Neural progenitor cell (in vitro differentiated cells): ENCODE measurements around the gene CRACR2A. TPM values are rescaled to one million over a fixed set of nuclear protein-coding genes. Genes with fewer than 3 reads are reported as not detected.

Experiments used
- DNase-seq: peaks from one replicate; pipeline ENCODE4 v3.0.0-alpha.2; 2016; ENCODE audit warnings: low spot score
- H2AFZ ChIP-seq: fragments of 200-600 bp; sonication (generic); replicated peaks from 2 replicates; pipeline ENCODE4 v1.6.1; 2016; ENCODE audit warnings: antibody characterized with exemption
- H3F3A ChIP-seq: fragments of 200-600 bp; sonication (generic); 2 replicates; pipeline ENCODE4 v1.6.1; 2016; ENCODE audit warnings: antibody characterized with exemption, low read depth
- H3K27ac ChIP-seq: fragments of 200-600 bp; sonication (generic); 2 replicates; pipeline ENCODE4 v1.5.1; 2016; ENCODE audit warnings: mild to moderate bottlenecking
- H3K27me3 ChIP-seq: fragments of 200-600 bp; sonication (generic); 2 replicates; pipeline ENCODE4 v1.6.1; 2016; ENCODE audit warnings: mild to moderate bottlenecking, moderate library complexity
- H3K36me3 ChIP-seq: fragments of 200-600 bp; sonication (generic); 2 replicates; pipeline ENCODE4 v1.5.1; 2016
- H3K4me1 ChIP-seq: fragments of 200-600 bp; sonication (generic); 2 replicates; pipeline ENCODE4 v1.6.1; 2016; ENCODE audit warnings: mixed run types
- H3K4me2 ChIP-seq: fragments of 200-600 bp; sonication (generic); 2 replicates; pipeline ENCODE4 v1.6.1; 2016
- H3K4me3 ChIP-seq: fragments of 200-600 bp; sonication (generic); 2 replicates; pipeline ENCODE4 v1.5.1; 2016
- H3K79me2 ChIP-seq: fragments of 200-600 bp; sonication (generic); 2 replicates; pipeline ENCODE4 v1.6.1; 2016; ENCODE audit warnings: low read depth
- H3K9ac ChIP-seq: fragments of 200-600 bp; sonication (generic); 2 replicates; pipeline ENCODE4 v1.6.1; 2016
- H3K9me3 ChIP-seq: fragments of 200-600 bp; sonication (generic); 2 replicates; pipeline ENCODE4 v1.5.1; 2016; ENCODE audit warnings: low read depth
- H4K20me1 ChIP-seq: fragments of 200-600 bp; sonication (generic); 2 replicates; pipeline ENCODE4 v1.6.1; 2016; ENCODE audit warnings: low read depth
- H3K27ac Mint-ChIP-seq: 3 replicates; pipeline ENCODE4 v1.8.0; 2021; ENCODE audit warnings: mixed read lengths
- H3K27me3 Mint-ChIP-seq: 2 replicates; pipeline ENCODE4 v1.8.0; 2022; ENCODE audit warnings: low read depth, mild to moderate bottlenecking, inconsistent platforms, moderate library complexity, mixed read lengths; ENCODE audit not compliant: insufficient read depth
- H3K36me3 Mint-ChIP-seq: 3 replicates; pipeline ENCODE4 v1.8.0; 2021; ENCODE audit warnings: mixed read lengths
- H3K4me1 Mint-ChIP-seq: 3 replicates; pipeline ENCODE4 v1.8.0; 2021; ENCODE audit warnings: mixed read lengths
- H3K4me3 Mint-ChIP-seq: 3 replicates; pipeline ENCODE4 v1.8.0; 2021; ENCODE audit warnings: mild to moderate bottlenecking, moderate library complexity, mixed read lengths
- H3K9me3 Mint-ChIP-seq: 3 replicates; pipeline ENCODE4 v1.8.0; 2020; ENCODE audit warnings: mixed read lengths
- CTCF ChIP-seq: fragments of 200-600 bp; sonication (generic); IDR thresholded peaks from 2 replicates; pipeline ENCODE4 v1.5.1; 2017; ENCODE audit warnings: antibody characterized with exemption, mild to moderate bottlenecking
- EZH2 ChIP-seq: fragments of 200-600 bp; sonication (generic); IDR thresholded peaks from 2 replicates; pipeline ENCODE4 v1.6.1; 2017; ENCODE audit warnings: antibody characterized with exemption, mild to moderate bottlenecking, moderate library complexity
- EZH2phosphoT487 ChIP-seq: fragments of 200-600 bp; sonication (generic); IDR thresholded peaks from 2 replicates; pipeline ENCODE4 v1.6.1; 2017; ENCODE audit warnings: antibody characterized with exemption
- total RNA-seq: library from RNA; depleted of rRNA; stranded (reverse); fragments of >200 nt; gene quantifications from 2 replicates; pipeline ENCODE4 v1.2.3, GENCODE V29; 2015; ENCODE audit warnings: low replicate concordance

Gene CRACR2A
- total RNA-seq, 1 donor from 2014 or later: 0.06 TPM

GRCh38 chr12:3759878-3760277 lies 7.0 kb upstream of the CRACR2A start:
- DNase-seq: no peak
- no peaks in the 10 kb centered on the region for H3K36me3 Mint-ChIP-seq
- H4K20me1 ChIP-seq: no peaks in the 10 kb centered on the region
- no peak for TF ChIP-seq EZH2
- H3K4me1 Mint-ChIP-seq: peaks cover 7% of the 10 kb centered on the region
- no peak overlapping the region for H3K27ac ChIP-seq
- H3K9me3 Mint-ChIP-seq: peaks cover 2% of the 10 kb centered on the region
- H3K27me3 Mint-ChIP-seq: peaks cover 6% of the 10 kb centered on the region
- no peak overlapping the region for H3K27ac Mint-ChIP-seq
- H3K9me3 ChIP-seq: no peaks in the 10 kb centered on the region
- no peaks in the 10 kb centered on the region for H3K4me1 ChIP-seq
- no peaks in the 10 kb centered on the region for H3K36me3 ChIP-seq
- H3K4me2 ChIP-seq: no peak overlapping the region
- H3F3A ChIP-seq: no peaks in the 10 kb centered on the region
- no peak overlapping the region for H3K9ac ChIP-seq
- no peaks in the 10 kb centered on the region for H3K79me2 ChIP-seq
- no peak overlapping the region for H3K4me3 Mint-ChIP-seq
- H2AFZ ChIP-seq: no peak overlapping the region
- H3K27me3 ChIP-seq: no peaks in the 10 kb centered on the region
- no peak overlapping the region for H3K4me3 ChIP-seq

GRCh38 chr12:3757261-3757660 lies 4.4 kb upstream of the CRACR2A start:
- peaks cover 7% of the 10 kb centered on the region for H3F3A ChIP-seq
- no peak overlapping the region for H3K4me3 ChIP-seq
- H3K4me2 ChIP-seq: no peak overlapping the region
- no peak overlapping the region for H3K4me3 Mint-ChIP-seq
- no peak overlapping the region for H2AFZ ChIP-seq
- peaks cover 14% of the 10 kb centered on the region for H3K27me3 ChIP-seq
- H3K79me2 ChIP-seq: no peaks in the 10 kb centered on the region
- H3K27me3 Mint-ChIP-seq: peaks cover 13% of the 10 kb centered on the region
- H3K9me3 Mint-ChIP-seq: peaks cover 2% of the 10 kb centered on the region
- peaks cover 8% of the 10 kb centered on the region for H3K4me1 ChIP-seq
- DNase-seq: no peak
- H3K9ac ChIP-seq: no peak overlapping the region
- H3K36me3 Mint-ChIP-seq: no peaks in the 10 kb centered on the region
- no peaks in the 10 kb centered on the region for H4K20me1 ChIP-seq
- no peak for TF ChIP-seq EZH2
- no peak for TF ChIP-seq CTCF
- TF ChIP-seq EZH2phosphoT487: no peak
- H3K4me1 Mint-ChIP-seq: peaks cover 17% of the 10 kb centered on the region
- no peak overlapping the region for H3K27ac ChIP-seq
- H3K27ac Mint-ChIP-seq: no peak overlapping the region
- no peaks in the 10 kb centered on the region for H3K9me3 ChIP-seq
- no peaks in the 10 kb centered on the region for H3K36me3 ChIP-seq

GRCh38 chr12:3755898-3756297 lies 3.0 kb upstream of the CRACR2A start:
- H2AFZ ChIP-seq: no peak overlapping the region
- H3K36me3 ChIP-seq: no peaks in the 10 kb centered on the region
- H4K20me1 ChIP-seq: no peaks in the 10 kb centered on the region
- H3K79me2 ChIP-seq: no peaks in the 10 kb centered on the region
- H3K9me3 ChIP-seq: no peaks in the 10 kb centered on the region
- Mint-ChIP-seq H3K9me3 (peaks cover 2% of the 10 kb centered on the region), H3K36me3 (no peaks in the 10 kb centered on the region), H3K27me3 (peaks cover 18% of the 10 kb centered on the region), H3K4me1 (peaks cover 17% of the 10 kb centered on the region), H3K4me3 (no peak overlapping the region), H3K27ac (no peak overlapping the region)
- TF ChIP-seq CTCF (no peak), EZH2phosphoT487 (no peak), EZH2 (no peak)
- H3F3A ChIP-seq: peaks cover 7% of the 10 kb centered on the region
- no peak for DNase-seq
- H3K27me3 ChIP-seq: peaks cover 22% of the 10 kb centered on the region
- peaks cover 8% of the 10 kb centered on the region for H3K4me1 ChIP-seq
- no peak overlapping the region for H3K27ac ChIP-seq
- H3K4me3 ChIP-seq: no peak overlapping the region
- H3K4me2 ChIP-seq: no peak overlapping the region
- H3K9ac ChIP-seq: no peak overlapping the region

- TF ChIP-seq CTCF: no peak
- no peak for TF ChIP-seq EZH2phosphoT487
- TF ChIP-seq EZH2: no peak
- Histone ChIP-seq H2AFZ (peak overlapping the region; percentile 84), H3K4me3 (peak overlapping the region; percentile 40), H3K4me1 (peaks cover 8% of the 10 kb centered on the region), H3K27me3 (peaks cover 22% of the 10 kb centered on the region), H3K9me3 (no peaks in the 10 kb centered on the region), H4K20me1 (no peaks in the 10 kb centered on the region), H3K9ac (no peak overlapping the region), H3K79me2 (no peaks in the 10 kb centered on the region), H3K27ac (no peak overlapping the region), H3K4me2 (peak overlapping the region; percentile 75), H3K36me3 (no peaks in the 10 kb centered on the region), H3F3A (peaks cover 7% of the 10 kb centered on the region)
- Mint-ChIP-seq H3K4me1 (peaks cover 14% of the 10 kb centered on the region), H3K27ac (peak overlapping the region; percentile 7), H3K9me3 (no peaks in the 10 kb centered on the region), H3K27me3 (peaks cover 19% of the 10 kb centered on the region), H3K4me3 (peak overlapping the region; percentile 65), H3K36me3 (no peaks in the 10 kb centered on the region)
- DNase-seq: no peak
These were observed 805 bp upstream of the CRACR2A start for GRCh38 chr12:3753544-3754284.
